H9 (cell line): Measurements from ENCODE around the gene FAHD1. TPM values are rescaled to one million over a fixed set of nuclear protein-coding genes. Genes with fewer than 3 reads are reported as not detected.

Experiments used
- DNase-seq: peaks from one replicate; pipeline ENCODE4 v3.0.0-alpha.2; 2017
- H2AFZ ChIP-seq: one replicate; pipeline ENCODE4 v1.6.1; 2013; ENCODE audit warnings: mild to moderate bottlenecking, low read length, control low read depth, moderate library complexity
- H2AK5ac ChIP-seq: 2 replicates; pipeline ENCODE4 v1.6.1; 2013; ENCODE audit warnings: low read length, control low read depth, mixed read lengths; ENCODE audit not compliant: insufficient read length
- H2BK120ac ChIP-seq: one replicate; pipeline ENCODE4 v1.6.1; 2013; ENCODE audit warnings: low read depth, mild to moderate bottlenecking, low read length, control low read depth, inconsistent platforms; ENCODE audit not compliant: poor library complexity, severe bottlenecking
- H2BK12ac ChIP-seq: 2 replicates; pipeline ENCODE4 v1.6.1; 2013; ENCODE audit warnings: low read length, control low read depth, mixed read lengths, low read depth; ENCODE audit not compliant: insufficient read length
- H2BK15ac ChIP-seq: 2 replicates; pipeline ENCODE4 v1.6.1; 2013; ENCODE audit warnings: low read depth, low read length, control low read depth
- H2BK20ac ChIP-seq: one replicate; pipeline ENCODE4 v1.6.1; 2013; ENCODE audit warnings: low read depth, mild to moderate bottlenecking, low read length, control low read depth, inconsistent platforms; ENCODE audit not compliant: poor library complexity, severe bottlenecking
- H2BK5ac ChIP-seq: 2 replicates; pipeline ENCODE4 v1.6.1; 2013; ENCODE audit warnings: low read length, control low read depth, mixed read lengths; ENCODE audit not compliant: insufficient read length
- H3K14ac ChIP-seq: 2 replicates; pipeline ENCODE4 v1.6.1; 2013; ENCODE audit warnings: low read length, control low read depth; ENCODE audit not compliant: insufficient read depth
- H3K18ac ChIP-seq: 2 replicates; pipeline ENCODE4 v1.6.1; 2013; ENCODE audit warnings: low read depth, mild to moderate bottlenecking, mixed read lengths, low read length, control low read depth; ENCODE audit not compliant: insufficient read length
- H3K23ac ChIP-seq: 2 replicates; pipeline ENCODE4 v1.6.1; 2013; ENCODE audit warnings: low read length, control low read depth, mixed read lengths, low read depth; ENCODE audit not compliant: insufficient read length
- H3K23me2 ChIP-seq: 2 replicates; pipeline ENCODE4 v1.6.1; 2013; ENCODE audit warnings: low read depth, mild to moderate bottlenecking, mixed read lengths, low read length, control low read depth; ENCODE audit not compliant: insufficient read length, poor library complexity, severe bottlenecking
- H3K27ac ChIP-seq: 2 replicates; pipeline ENCODE4 v1.5.1; 2013; ENCODE audit warnings: low read length, control low read depth, mixed read lengths, low read depth; ENCODE audit not compliant: insufficient read length
- H3K27me3 ChIP-seq: 2 replicates; pipeline ENCODE4 v1.6.1; 2013; ENCODE audit warnings: low read length, control low read depth, inconsistent platforms; ENCODE audit not compliant: insufficient read depth
- H3K4ac ChIP-seq: 2 replicates; pipeline ENCODE4 v1.6.1; 2013; ENCODE audit warnings: low read depth, mild to moderate bottlenecking, control low read depth, inconsistent platforms, low read length, moderate library complexity
- H3K4me1 ChIP-seq: 2 replicates; pipeline ENCODE4 v1.6.1; 2013; ENCODE audit warnings: low read length, control low read depth, inconsistent platforms; ENCODE audit not compliant: insufficient read depth
- H3K4me2 ChIP-seq: 2 replicates; pipeline ENCODE4 v1.6.1; 2013; ENCODE audit warnings: low read length, control low read depth, mixed read lengths; ENCODE audit not compliant: insufficient read length, insufficient read depth
- H3K56ac ChIP-seq: 2 replicates; pipeline ENCODE4 v1.6.1; 2013; ENCODE audit warnings: low read depth, mild to moderate bottlenecking, mixed read lengths, low read length, control low read depth; ENCODE audit not compliant: insufficient read length
- H3K79me1 ChIP-seq: 2 replicates; pipeline ENCODE4 v1.6.1; 2013; ENCODE audit warnings: low read depth, mild to moderate bottlenecking, moderate library complexity, low read length, control low read depth, inconsistent platforms; ENCODE audit not compliant: insufficient read depth, poor library complexity, severe bottlenecking
- H3K79me2 ChIP-seq: 2 replicates; pipeline ENCODE4 v1.6.1; 2013; ENCODE audit warnings: low read length, control low read depth, inconsistent platforms; ENCODE audit not compliant: insufficient read depth
- H3K9ac ChIP-seq: 2 replicates; pipeline ENCODE4 v1.6.1; 2013; ENCODE audit warnings: low read length, control low read depth, mixed read lengths; ENCODE audit not compliant: insufficient read length; ENCODE audit errors: extremely low read depth
- H3K9me3 ChIP-seq: one replicate; pipeline ENCODE4 v1.6.1; 2013; ENCODE audit warnings: low read depth, low read length, inconsistent platforms; ENCODE audit not compliant: control insufficient read depth
- H3T11ph ChIP-seq: one replicate; pipeline ENCODE4 v1.6.1; 2013; ENCODE audit warnings: mild to moderate bottlenecking, low read length, control low read depth, inconsistent platforms
- H4K20me1 ChIP-seq: one replicate; pipeline ENCODE4 v1.6.1; 2013; ENCODE audit not compliant: control insufficient read depth, insufficient read length, insufficient read depth
- H4K5ac ChIP-seq: 2 replicates; pipeline ENCODE4 v1.6.1; 2013; ENCODE audit warnings: low read depth, mild to moderate bottlenecking, mixed read lengths, low read length, control low read depth; ENCODE audit not compliant: insufficient read length
- H4K8ac ChIP-seq: replicated peaks from 2 replicates; pipeline ENCODE4 v1.6.1; 2013; ENCODE audit warnings: low read length, control low read depth, mixed read lengths, low read depth; ENCODE audit not compliant: insufficient read length
- H4K91ac ChIP-seq: 2 replicates; pipeline ENCODE4 v1.6.1; 2013; ENCODE audit warnings: low read depth, mild to moderate bottlenecking, moderate library complexity, mixed read lengths, low read length, control low read depth; ENCODE audit not compliant: insufficient read length
- H3K27ac Mint-ChIP-seq, 3 experiments: 2 replicates in 2 of 3; 3 replicates in 1 of 3; pipeline ENCODE4 v1.8.0; 2020 to 2021; ENCODE audit warnings: mixed read lengths in 3 of 3, mild to moderate bottlenecking in 1 of 3, moderate library complexity in 1 of 3
- H3K27me3 Mint-ChIP-seq: 2 replicates; pipeline ENCODE4 v1.8.0; 2021; ENCODE audit warnings: low read depth, mild to moderate bottlenecking, moderate library complexity, mixed read lengths
- H3K36me3 Mint-ChIP-seq, 3 experiments: 2 replicates in 2 of 3; 3 replicates in 1 of 3; pipeline ENCODE4 v1.8.0; 2020 to 2021; ENCODE audit warnings: low read depth in 3 of 3, mixed read lengths in 3 of 3; ENCODE audit not compliant: insufficient read depth in 1 of 3
- H3K4me1 Mint-ChIP-seq, 2 experiments: 2 replicates each; pipeline ENCODE4 v1.8.0; 2020; ENCODE audit warnings: mixed read lengths in 2 of 2
- H3K4me3 Mint-ChIP-seq, 2 experiments: 2 replicates in 1 of 2; 3 replicates in 1 of 2; pipeline ENCODE4 v1.8.0; 2020 to 2021; ENCODE audit warnings: mild to moderate bottlenecking in 2 of 2, mixed read lengths in 2 of 2, moderate library complexity in 1 of 2
- H3K9me3 Mint-ChIP-seq, 2 experiments: 2 replicates in 1 of 2; 3 replicates in 1 of 2; pipeline ENCODE4 v1.8.0; 2020; ENCODE audit warnings: mild to moderate bottlenecking in 2 of 2, mixed read lengths in 2 of 2, moderate library complexity in 1 of 2
- WGBS: extraction: QIAGEN DNeasy Blood & Tissue Kit; methylation state at CpG from one replicate; pipeline ENCODE4 v1.1.7; 2013; ENCODE audit warnings: missing lambda C conversion rate, low lambda C conversion rate, mixed read lengths; ENCODE audit not compliant: insufficient read length; ENCODE audit errors: extremely low coverage; 5-methylcytosine and 5-hydroxymethylcytosine counted together
- total RNA-seq: library from RNA; stranded (reverse); gene quantifications from 2 replicates; pipeline ENCODE4 v1.2.1, GENCODE V29; 2021
- TF ChIP-seq, protein P1 (sequence below): fragments of 200-600 bp; sonication (generic); conservative IDR thresholded peaks from 3 replicates; pipeline ENCODE4 v1.8.0; 2021; ENCODE audit warnings: antibody characterized with exemption, mild to moderate bottlenecking

FAHD1 gene
- total RNA-seq, 1 experiment from 2014 or later, result 16.2 TPM

DNA sequence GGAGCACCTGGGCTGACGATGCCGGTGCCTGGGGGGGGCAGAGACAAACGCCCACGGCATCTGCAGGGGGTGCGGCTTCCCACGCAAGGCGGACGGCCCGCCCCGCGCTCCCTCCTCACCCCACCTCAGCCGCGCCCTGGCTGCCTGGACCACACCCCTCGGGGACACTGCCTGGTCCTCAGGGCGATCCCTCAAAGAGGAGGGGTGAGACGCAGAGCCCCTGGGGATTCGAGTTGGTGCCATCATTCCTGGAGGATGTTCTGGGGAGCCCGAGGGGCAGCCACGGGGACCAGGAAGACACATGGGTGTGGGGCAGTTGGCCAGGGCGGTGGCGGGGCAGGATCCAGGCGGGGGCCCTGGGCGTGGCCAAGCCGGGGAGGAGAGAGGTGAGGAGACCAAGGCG, 37.4 kb upstream of the FAHD1 start:
- Histone ChIP-seq H3K23ac (no peak overlapping the region), H2BK20ac (no peak overlapping the region), H3K79me2 (peaks cover 5% of the 10 kb centered on the region; the same call in 1 of the 2 replicates), H3K18ac (no peak overlapping the region), H3K27me3 (no peaks in the 10 kb centered on the region), H3K9ac (no peak overlapping the region), H3K9me3 (no peaks in the 10 kb centered on the region), H3K14ac (no peak overlapping the region), H4K91ac (no peak overlapping the region), H2AK5ac (no peak overlapping the region), H2BK15ac (no peak overlapping the region), H3K23me2 (no peaks in the 10 kb centered on the region), H4K8ac (no peak overlapping the region), H3K4me1 (no peaks in the 10 kb centered on the region), H2BK120ac (no peak overlapping the region), H3K56ac (no peak overlapping the region), H2BK12ac (no peak overlapping the region), H2BK5ac (no peak overlapping the region), H3K27ac (no peak overlapping the region), H4K5ac (no peak overlapping the region), H2AFZ (no peak overlapping the region), H3T11ph (no peak overlapping the region), H3K4me2 (no peak overlapping the region), H3K79me1 (peaks cover 5% of the 10 kb centered on the region), H3K4ac (no peak overlapping the region), H4K20me1 (no peaks in the 10 kb centered on the region)
- H3K27ac Mint-ChIP-seq, result no peak overlapping the region
- no CpG with 5 or more reads among the region's 25 CpGs for WGBS
- peaks cover 5 to 17% (median 11%) of the 10 kb centered on the region in 3 experiments; a peak in 6 of 7 replicates for H3K36me3 Mint-ChIP-seq
- peaks cover 0 to 2% of the 10 kb centered on the region in 2 experiments; a peak in 1 of 4 replicates for H3K4me1 Mint-ChIP-seq
- DNase-seq, result no peak
- H3K27me3 Mint-ChIP-seq, result no peaks in the 10 kb centered on the region
- H3K9me3 Mint-ChIP-seq, result no peaks in the 10 kb centered on the region
- TF ChIP-seq, protein P1, sequence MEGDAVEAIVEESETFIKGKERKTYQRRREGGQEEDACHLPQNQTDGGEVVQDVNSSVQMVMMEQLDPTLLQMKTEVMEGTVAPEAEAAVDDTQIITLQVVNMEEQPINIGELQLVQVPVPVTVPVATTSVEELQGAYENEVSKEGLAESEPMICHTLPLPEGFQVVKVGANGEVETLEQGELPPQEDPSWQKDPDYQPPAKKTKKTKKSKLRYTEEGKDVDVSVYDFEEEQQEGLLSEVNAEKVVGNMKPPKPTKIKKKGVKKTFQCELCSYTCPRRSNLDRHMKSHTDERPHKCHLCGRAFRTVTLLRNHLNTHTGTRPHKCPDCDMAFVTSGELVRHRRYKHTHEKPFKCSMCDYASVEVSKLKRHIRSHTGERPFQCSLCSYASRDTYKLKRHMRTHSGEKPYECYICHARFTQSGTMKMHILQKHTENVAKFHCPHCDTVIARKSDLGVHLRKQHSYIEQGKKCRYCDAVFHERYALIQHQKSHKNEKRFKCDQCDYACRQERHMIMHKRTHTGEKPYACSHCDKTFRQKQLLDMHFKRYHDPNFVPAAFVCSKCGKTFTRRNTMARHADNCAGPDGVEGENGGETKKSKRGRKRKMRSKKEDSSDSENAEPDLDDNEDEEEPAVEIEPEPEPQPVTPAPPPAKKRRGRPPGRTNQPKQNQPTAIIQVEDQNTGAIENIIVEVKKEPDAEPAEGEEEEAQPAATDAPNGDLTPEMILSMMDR, result no peak
- H3K4me3 Mint-ChIP-seq, result no peak overlapping the region
